B cell (primary cell): ENCODE data around the gene INHBB.

Experiments
- CTCF ChIP-seq: fragments of 200-600 bp; IDR thresholded peaks from one replicate; pipeline ENCODE4 v1.8.0; 2022; ENCODE audit warnings: antibody characterized with exemption, mild to moderate bottlenecking
- EZH2 ChIP-seq: IDR thresholded peaks from 2 replicates; pipeline ENCODE4 v1.6.1; 2012; ENCODE audit warnings: borderline replicate concordance, low read depth, mild to moderate bottlenecking, moderate library complexity, low read length; ENCODE audit not compliant: insufficient read depth, poor library complexity, severe bottlenecking

DNA sequence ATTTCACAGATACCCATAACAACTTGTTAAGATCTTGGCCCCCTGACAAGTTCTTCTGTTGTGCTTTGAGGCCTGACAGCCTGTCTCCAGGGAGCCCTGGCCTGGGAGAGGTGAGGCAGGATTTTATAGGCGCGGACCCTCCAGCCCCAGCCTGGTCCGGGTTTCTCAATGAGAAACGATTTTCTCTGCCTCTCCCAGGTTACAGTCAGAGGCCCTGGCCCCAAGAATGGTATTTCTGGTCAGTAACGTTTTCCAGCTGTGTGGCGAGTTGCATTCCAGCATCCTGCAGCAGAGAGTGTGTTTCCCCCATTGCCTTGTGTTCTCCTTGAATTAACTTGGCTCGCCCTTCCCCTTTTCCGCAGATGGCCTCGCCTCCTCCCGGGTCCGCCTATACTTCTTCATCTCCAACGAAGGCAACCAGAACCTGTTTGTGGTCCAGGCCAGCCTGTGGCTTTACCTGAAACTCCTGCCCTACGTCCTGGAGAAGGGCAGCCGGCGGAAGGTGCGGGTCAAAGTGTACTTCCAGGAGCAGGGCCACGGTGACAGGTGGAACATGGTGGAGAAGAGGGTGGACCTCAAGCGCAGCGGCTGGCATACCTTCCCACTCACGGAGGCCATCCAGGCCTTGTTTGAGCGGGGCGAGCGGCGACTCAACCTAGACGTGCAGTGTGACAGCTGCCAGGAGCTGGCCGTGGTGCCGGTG, 3.0 kb downstream of the INHBB start:
- TF ChIP-seq EZH2, result no peak
- no peak for TF ChIP-seq CTCF
